Caco-2 (cell line): ENCODE results near the gene PRKAA2. TPM values are rescaled to one million over a fixed set of nuclear protein-coding genes. Genes with fewer than 3 reads are reported as not detected.

Experiments
- BruUV-seq: library from RNA; stranded (reverse); fragments of 400-500 nt; replicated peaks from 2 replicates; lab custom pipeline; 2021; lab: Mats Ljungman, UMichigan
- CTCF ChIA-PET: fragments of 300-600 bp; sonication (Branson Sonifier 250); formaldehyde crosslinking; loops from one replicate; lab custom pipeline; 2022; ENCODE audit warnings: antibody characterized with exemption; lab: Charles Lee
- POLR2A ChIA-PET: fragments of 300-600 bp; sonication (Branson Sonifier 250); formaldehyde crosslinking; loops from one replicate; lab custom pipeline; 2022; ENCODE audit warnings: antibody characterized with exemption; lab: Charles Lee
- DNase-seq, 2 experiments: peaks; one replicate each; pipeline versions ENCODE4 v3.0.0 to v3.0.0-alpha.2; 2020 to 2022
- H3K27me3 ChIP-seq: replicated peaks from 2 replicates; pipeline ENCODE4 v1.6.0; 2011; ENCODE audit warnings: low read length; ENCODE audit not compliant: control insufficient read depth, insufficient read depth
- H3K36me3 ChIP-seq: 2 replicates; pipeline ENCODE4 v1.5.1; 2011; ENCODE audit warnings: low read length; ENCODE audit not compliant: control insufficient read depth, insufficient read depth
- H3K4me1 ChIP-seq: fragments of 250-450 bp; sonication (Bioruptor Pico); 2 replicates; pipeline ENCODE4 v1.5.1; 2020; ENCODE audit warnings: mild to moderate bottlenecking
- H3K4me3 ChIP-seq: 2 replicates; pipeline ENCODE4 v1.5.1; 2011; ENCODE audit warnings: low read depth, mild to moderate bottlenecking, control low read depth, low read length
- H3K9me3 ChIP-seq: fragments of 250-450 bp; sonication (Bioruptor Pico); 2 replicates; pipeline ENCODE4 v1.5.1; 2020; ENCODE audit warnings: mild to moderate bottlenecking, moderate library complexity
- H3K27ac Mint-ChIP-seq: one replicate; pipeline ENCODE4 v1.8.0; 2022; ENCODE audit warnings: mixed read lengths; ENCODE audit not compliant: unreplicated experiment
- H3K27me3 Mint-ChIP-seq: one replicate; pipeline ENCODE4 v1.8.0; 2022; ENCODE audit warnings: mixed read lengths; ENCODE audit not compliant: insufficient read depth, unreplicated experiment
- H3K36me3 Mint-ChIP-seq: one replicate; pipeline ENCODE4 v1.8.0; 2022; ENCODE audit warnings: mild to moderate bottlenecking, mixed read lengths; ENCODE audit not compliant: insufficient read depth, unreplicated experiment
- H3K4me1 Mint-ChIP-seq: one replicate; pipeline ENCODE4 v1.8.0; 2022; ENCODE audit warnings: low read depth, mixed read lengths; ENCODE audit not compliant: unreplicated experiment
- H3K4me3 Mint-ChIP-seq: one replicate; pipeline ENCODE4 v1.8.0; 2022; ENCODE audit warnings: mild to moderate bottlenecking, moderate library complexity, mixed read lengths; ENCODE audit not compliant: unreplicated experiment
- H3K9me3 Mint-ChIP-seq: one replicate; pipeline ENCODE4 v1.8.0; 2022; ENCODE audit warnings: mixed read lengths; ENCODE audit not compliant: unreplicated experiment
- intact Hi-C: fragments of 100-400 bp; cut with micrococcal nuclease; formaldehyde crosslinking; loops from one replicate; pipeline ENCODE4 v1.10.0; 2022; ENCODE audit not compliant: unreplicated experiment
- total RNA-seq: library from RNA; stranded (reverse); gene quantifications from 2 replicates; pipeline ENCODE4 v1.2.3, GENCODE V29; 2022
- TF ChIP-seq, protein P1 (sequence below), 2 experiments: fragments of 200-600 bp in 1 of 2; IDR thresholded peaks; 1 replicate in 1 of 2; 2 replicates in 1 of 2; pipeline versions ENCODE4 v1.5.1 to v1.8.0; 2011 to 2022; ENCODE audit warnings: antibody characterized with exemption in 1 of 2, control low read depth in 1 of 2, inconsistent platforms in 1 of 2, low read depth in 1 of 2, low read length in 1 of 2, mild to moderate bottlenecking in 1 of 2, moderate library complexity in 1 of 2; ENCODE audit not compliant: insufficient read depth in 1 of 2, severe bottlenecking in 1 of 2, unreplicated experiment in 1 of 2

The PRKAA2 gene
- total RNA-seq, 1 experiment from 2014 or later = 5.8 TPM

DNA sequence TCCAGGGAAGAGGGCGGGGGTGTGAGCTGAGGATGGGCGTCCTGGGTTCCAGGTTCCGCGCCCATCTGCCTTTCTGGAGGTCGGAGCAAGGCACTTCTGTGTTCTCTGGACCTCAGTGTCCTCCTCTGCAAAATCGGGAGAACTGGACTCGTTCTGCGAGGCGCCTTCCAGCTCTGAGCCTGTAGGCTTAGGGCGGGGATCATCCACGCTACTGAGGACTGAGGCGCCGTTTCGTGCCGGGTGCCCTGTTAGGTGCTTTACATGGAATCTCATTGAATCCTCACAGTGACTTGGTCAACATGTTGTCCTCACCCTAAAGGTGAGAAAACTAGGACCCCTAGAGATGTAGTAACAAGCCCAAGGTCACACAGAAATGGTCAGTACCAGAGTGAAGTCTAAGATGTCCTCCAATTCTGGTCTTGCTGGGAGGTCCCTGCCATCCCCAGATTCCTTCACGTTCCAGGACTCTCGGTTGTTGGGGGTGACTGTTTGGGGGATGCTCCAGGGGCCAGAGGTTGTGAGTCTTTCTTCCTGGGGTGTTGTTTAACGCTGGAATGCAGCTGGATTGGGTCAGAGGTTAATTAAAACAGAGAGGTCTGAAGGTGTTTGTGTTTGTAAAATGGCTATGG is 677 bp downstream of the PRKAA2 start:
- DNase-seq = no peak
- CTCF ChIA-PET = no interaction called here

DNA sequence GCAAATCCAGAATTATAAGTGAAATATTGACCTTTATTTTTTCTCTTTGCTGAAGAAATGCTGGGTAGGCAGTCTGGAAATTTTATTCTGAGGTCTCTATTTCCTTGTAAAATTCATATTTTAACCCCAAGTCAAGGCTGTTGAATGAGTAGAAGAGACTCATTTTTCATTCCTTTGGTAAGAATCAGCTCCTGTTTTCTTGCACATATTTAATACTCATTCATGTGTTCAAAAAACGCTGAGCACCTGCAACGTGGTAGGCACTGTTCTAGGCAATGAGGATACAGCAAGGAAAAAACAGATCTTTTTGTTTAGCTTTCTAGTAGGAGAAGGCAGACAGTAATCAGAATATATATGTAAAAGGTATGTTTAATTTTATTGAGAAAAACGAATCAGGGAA is 1.5 kb downstream of the PRKAA2 start:
- H3K36me3 ChIP-seq = no peaks in the 10 kb centered on the region
- H3K27me3 Mint-ChIP-seq = no peaks in the 10 kb centered on the region
- H3K36me3 Mint-ChIP-seq = no peaks in the 10 kb centered on the region
- no peak overlapping the region for H3K4me3 ChIP-seq
- no peak overlapping the region for H3K4me3 Mint-ChIP-seq
- no peak overlapping the region for H3K27ac Mint-ChIP-seq
- ChIA-PET CTCF (no interaction called here), POLR2A (no interaction called here)
- TSS peak; percentile 43 for BruUV-seq
- H3K4me1 Mint-ChIP-seq = no peaks in the 10 kb centered on the region
- H3K27me3 ChIP-seq = no peaks in the 10 kb centered on the region
- TF ChIP-seq, protein P1, sequence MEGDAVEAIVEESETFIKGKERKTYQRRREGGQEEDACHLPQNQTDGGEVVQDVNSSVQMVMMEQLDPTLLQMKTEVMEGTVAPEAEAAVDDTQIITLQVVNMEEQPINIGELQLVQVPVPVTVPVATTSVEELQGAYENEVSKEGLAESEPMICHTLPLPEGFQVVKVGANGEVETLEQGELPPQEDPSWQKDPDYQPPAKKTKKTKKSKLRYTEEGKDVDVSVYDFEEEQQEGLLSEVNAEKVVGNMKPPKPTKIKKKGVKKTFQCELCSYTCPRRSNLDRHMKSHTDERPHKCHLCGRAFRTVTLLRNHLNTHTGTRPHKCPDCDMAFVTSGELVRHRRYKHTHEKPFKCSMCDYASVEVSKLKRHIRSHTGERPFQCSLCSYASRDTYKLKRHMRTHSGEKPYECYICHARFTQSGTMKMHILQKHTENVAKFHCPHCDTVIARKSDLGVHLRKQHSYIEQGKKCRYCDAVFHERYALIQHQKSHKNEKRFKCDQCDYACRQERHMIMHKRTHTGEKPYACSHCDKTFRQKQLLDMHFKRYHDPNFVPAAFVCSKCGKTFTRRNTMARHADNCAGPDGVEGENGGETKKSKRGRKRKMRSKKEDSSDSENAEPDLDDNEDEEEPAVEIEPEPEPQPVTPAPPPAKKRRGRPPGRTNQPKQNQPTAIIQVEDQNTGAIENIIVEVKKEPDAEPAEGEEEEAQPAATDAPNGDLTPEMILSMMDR (IDR thresholded peaks at IDR 0.05; ENCODE audit: insufficient read depth in 1 of 2, low read depth in 1 of 2, low read length in 1 of 2, severe bottlenecking in 1 of 2, unreplicated experiment in 1 of 2) = no peak
- no peaks in the 10 kb centered on the region for H3K9me3 ChIP-seq
- H3K4me1 ChIP-seq = peaks cover 6% of the 10 kb centered on the region; the same call in 1 of the 2 replicates
- no peak for DNase-seq
- no peaks in the 10 kb centered on the region for H3K9me3 Mint-ChIP-seq
- intact Hi-C loops = loop anchor here (10.0 kb wide), 1 partner anchor 58 kb away; no protein-coding TSS in a partner anchor

More for the DNA sequence above, 677 bp downstream of the PRKAA2 start:
- Mint-ChIP-seq H3K27me3 (no peaks in the 10 kb centered on the region), H3K27ac (peak overlapping the region; percentile 82), H3K36me3 (no peaks in the 10 kb centered on the region), H3K4me3 (peak overlapping the region; percentile 70), H3K9me3 (no peaks in the 10 kb centered on the region), H3K4me1 (no peaks in the 10 kb centered on the region)
- H3K4me3 ChIP-seq = peak overlapping the region; percentile 78
- POLR2A ChIA-PET = no interaction called here
- TF ChIP-seq, protein P1 (IDR thresholded peaks at IDR 0.05; ENCODE audit: insufficient read depth in 1 of 2, low read depth in 1 of 2, low read length in 1 of 2, severe bottlenecking in 1 of 2, unreplicated experiment in 1 of 2) = no peak
- intact Hi-C loops = loop anchor here (10.0 kb wide), 1 partner anchor 59 kb away; no protein-coding TSS in a partner anchor
- peaks cover 6% of the 10 kb centered on the region; the same call in 1 of the 2 replicates for H3K4me1 ChIP-seq
- no peaks in the 10 kb centered on the region for H3K27me3 ChIP-seq
- BruUV-seq = no TSS peak
- no peaks in the 10 kb centered on the region for H3K9me3 ChIP-seq
- no peaks in the 10 kb centered on the region for H3K36me3 ChIP-seq

DNA sequence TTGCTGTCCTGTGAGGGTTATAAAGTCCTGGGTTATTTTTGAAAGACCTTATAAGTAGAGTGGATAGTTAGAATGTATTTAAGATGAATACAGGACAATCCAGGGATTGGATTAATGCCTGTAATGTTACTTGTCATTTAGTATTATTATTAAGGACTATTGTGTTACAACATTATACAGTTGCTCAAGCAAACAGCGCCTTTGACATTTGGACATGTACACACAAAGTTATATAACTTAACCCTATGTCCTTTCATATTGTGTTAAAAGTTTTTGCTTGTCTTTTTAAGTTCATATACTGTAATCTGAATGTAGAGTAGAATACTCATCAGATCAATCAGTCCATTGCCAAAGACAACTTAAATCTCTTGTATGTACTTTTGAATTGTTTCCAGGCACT is 2.0 kb downstream of the PRKAA2 start:
- no peak overlapping the region for H3K4me3 Mint-ChIP-seq
- H3K27me3 Mint-ChIP-seq = no peaks in the 10 kb centered on the region
- Histone ChIP-seq H3K4me1 (peaks cover 6% of the 10 kb centered on the region; the same call in 1 of the 2 replicates), H3K9me3 (no peaks in the 10 kb centered on the region), H3K36me3 (no peaks in the 10 kb centered on the region), H3K27me3 (no peaks in the 10 kb centered on the region), H3K4me3 (no peak overlapping the region)
- H3K4me1 Mint-ChIP-seq = no peaks in the 10 kb centered on the region
- POLR2A ChIA-PET = no interaction called here
- H3K27ac Mint-ChIP-seq = no peak overlapping the region
- intact Hi-C loops = loop anchor here (10.0 kb wide), 1 partner anchor 58 kb away; no protein-coding TSS in a partner anchor
- no peak for DNase-seq
- TF ChIP-seq, protein P1 (IDR thresholded peaks at IDR 0.05; ENCODE audit: insufficient read depth in 1 of 2, low read depth in 1 of 2, low read length in 1 of 2, severe bottlenecking in 1 of 2, unreplicated experiment in 1 of 2) = no peak
- H3K9me3 Mint-ChIP-seq = no peaks in the 10 kb centered on the region
- BruUV-seq = no TSS peak
- CTCF ChIA-PET = no interaction called here
- no peaks in the 10 kb centered on the region for H3K36me3 Mint-ChIP-seq
